Measurements from ENCODE around the gene INSYN1.

- TF ChIP-seq EZH2 (IDR thresholded peaks at IDR 0.05; ENCODE audit: insufficient read depth, poor library complexity, severe bottlenecking): no peak
- no peak for TF ChIP-seq EZH2phosphoT487 (IDR thresholded peaks at IDR 0.05; ENCODE audit: insufficient read depth, low read depth)
Observed at GRCh38 chr15:73740152-73741048, 12.8 kb downstream of the INSYN1 start.
